HCT116 (cell line): Measurements from ENCODE around the gene COL4A1. TPM values are rescaled to one million over a fixed set of nuclear protein-coding genes. Genes with fewer than 3 reads are reported as not detected.

ENCODE experiments used
- ATAC-seq: fragments of 200-7000 bp; cut with Tn5 transposase; 2 replicates; pipeline ENCODE4 v1.9.1; 2020; ENCODE audit warnings: mild to moderate bottlenecking, moderate library complexity
- BruUV-seq: library from RNA; stranded (reverse); fragments of 400-500 nt; replicated peaks from 2 replicates; lab custom pipeline; 2021; lab: Mats Ljungman, UMichigan
- CTCF ChIA-PET: fragments of 300-600 bp; sonication (Branson Sonifier 250); formaldehyde crosslinking; loops from one replicate; lab custom pipeline; 2021; ENCODE audit warnings: antibody characterized with exemption; lab: Charles Lee
- POLR2A ChIA-PET: fragments of 300-600, 350-600 bp; sonication (Branson Sonifier 250); formaldehyde crosslinking; loops from one replicate; lab custom pipeline; 2021; ENCODE audit warnings: antibody characterized with exemption; lab: Charles Lee
- RAD21 ChIA-PET, 2 experiments: fragments of 300-600 bp; sonication (Branson Sonifier 250); formaldehyde crosslinking; loops; one replicate each; lab custom pipeline; 2023; ENCODE audit warnings: low total read pairs in 2 of 2; ENCODE audit not compliant: uncharacterized antibody in 2 of 2, unreplicated experiment in 2 of 2, low non-redundant PET in 1 of 2; lab: Charles Lee
- DNase-seq: peaks from one replicate; pipeline ENCODE4 v3.0.0-alpha.2; 2010; ENCODE audit warnings: low read depth, low spot score
- H2AFZ ChIP-seq: fragments of 200-600 bp; shearing (Covaris generic), sonication (generic); 2 replicates; pipeline ENCODE4 v1.6.1; 2017; ENCODE audit warnings: low read depth, mixed run types, mixed read lengths, antibody characterized with exemption, low read length; ENCODE audit not compliant: poor library complexity, severe bottlenecking
- H3K27ac ChIP-seq: 2 replicates; pipeline ENCODE4 v1.5.1; 2012; ENCODE audit warnings: low read depth, low read length
- H3K27me3 ChIP-seq: fragments of 200-600 bp; sonication (generic); 2 replicates; pipeline ENCODE4 v1.6.1; 2016; ENCODE audit warnings: mixed run types, low read length, mixed read lengths; ENCODE audit not compliant: insufficient read depth
- H3K36me3 ChIP-seq, 2 experiments: fragments of 200-500 bp in 1 of 2; fragments of 200-600 bp in 1 of 2; sonication (Bioruptor generic) in 1 of 2; sonication (generic) in 1 of 2; 2 replicates each; pipeline versions ENCODE4 v1.5.1 to v1.6.1; 2014 to 2016; ENCODE audit warnings: low read length in 2 of 2, inconsistent platforms in 1 of 2, mixed read lengths in 1 of 2, mixed run types in 1 of 2; ENCODE audit not compliant: insufficient read depth in 2 of 2, control insufficient read depth in 1 of 2
- H3K4me1 ChIP-seq, 2 experiments: fragments of 200-600 bp in 1 of 2; sonication (generic) in 1 of 2; 2 replicates each; pipeline versions ENCODE4 v1.5.1 to v1.6.1; 2012 to 2017; ENCODE audit warnings: low read length in 2 of 2, inconsistent platforms in 1 of 2, mild to moderate bottlenecking in 1 of 2, mixed read lengths in 1 of 2, mixed run types in 1 of 2, moderate library complexity in 1 of 2; ENCODE audit not compliant: insufficient read depth in 2 of 2, control insufficient read depth in 1 of 2
- H3K4me2 ChIP-seq: fragments of 200-600 bp; sonication (generic); 2 replicates; pipeline ENCODE4 v1.6.1; 2017; ENCODE audit warnings: mixed run types, low read length, mixed read lengths
- H3K4me3 ChIP-seq, 2 experiments: fragments of 200-600 bp in 1 of 2; sonication (generic) in 1 of 2; replicated peaks in 1 of 2; 2 replicates each; pipeline ENCODE4 v1.5.1; 2011 to 2016; ENCODE audit warnings: low read length in 2 of 2, control low read depth in 1 of 2, low read depth in 1 of 2, mild to moderate bottlenecking in 1 of 2, mixed read lengths in 1 of 2, mixed run types in 1 of 2
- H3K79me2 ChIP-seq: fragments of 200-600 bp; sonication (generic); 2 replicates; pipeline ENCODE4 v1.6.1; 2017; ENCODE audit warnings: mild to moderate bottlenecking, mixed run types, low read length, moderate library complexity, mixed read lengths; ENCODE audit not compliant: insufficient read depth
- H3K9ac ChIP-seq: fragments of 200-600 bp; sonication (generic); 2 replicates; pipeline ENCODE4 v1.6.1; 2016; ENCODE audit warnings: low read length, mixed read lengths
- H3K9me2 ChIP-seq: fragments of 200-600 bp; sonication (generic), shearing (Covaris generic); 2 replicates; pipeline ENCODE4 v1.6.1; 2017; ENCODE audit warnings: mixed run types, mild to moderate bottlenecking, moderate library complexity; ENCODE audit not compliant: insufficient read depth
- H3K9me3 ChIP-seq, 2 experiments: fragments of 200-500 bp in 1 of 2; fragments of 200-600 bp in 1 of 2; sonication (Bioruptor generic) in 1 of 2; sonication (generic) in 1 of 2; 2 replicates each; pipeline ENCODE4 v1.6.1; 2014 to 2017; ENCODE audit warnings: low read length in 2 of 2, mixed read lengths in 2 of 2, inconsistent platforms in 1 of 2, low read depth in 1 of 2, mild to moderate bottlenecking in 1 of 2, mixed run types in 1 of 2, moderate library complexity in 1 of 2; ENCODE audit not compliant: control insufficient read depth in 1 of 2, insufficient read depth in 1 of 2
- H4K20me1 ChIP-seq: fragments of 200-600 bp; sonication (generic), shearing (Covaris generic); 2 replicates; pipeline ENCODE4 v1.6.1; 2017; ENCODE audit warnings: mixed run types, mild to moderate bottlenecking, moderate library complexity; ENCODE audit not compliant: insufficient read depth
- ATF3 ChIP-seq: IDR thresholded peaks from 2 replicates; pipeline ENCODE4 v1.6.1; 2012
- CBX3 ChIP-seq: IDR thresholded peaks from 2 replicates; pipeline ENCODE4 v1.6.1; 2012; ENCODE audit warnings: low read depth
- CEBPB ChIP-seq: IDR thresholded peaks from 2 replicates; pipeline ENCODE4 v1.6.1; 2012; ENCODE audit warnings: low read depth
- CTCF ChIP-seq, 3 experiments: fragments of 200-600 bp in 1 of 3; sonication (generic) in 1 of 3; IDR thresholded peaks in 2 of 3; conservative IDR thresholded peaks in 1 of 3; 2 replicates each; pipeline ENCODE4 v1.5.1; 2012 to 2017; ENCODE audit warnings: low read depth in 2 of 3, low read length in 2 of 3, antibody characterized with exemption in 1 of 3, borderline replicate concordance in 1 of 3, control low read depth in 1 of 3, mild to moderate bottlenecking in 1 of 3, mixed read lengths in 1 of 3, mixed run types in 1 of 3, moderate library complexity in 1 of 3; ENCODE audit not compliant: insufficient read depth in 1 of 3
- ELF1 ChIP-seq: IDR thresholded peaks from 2 replicates; pipeline ENCODE4 v1.6.1; 2012; ENCODE audit warnings: low read depth, borderline replicate concordance
- EZH2 ChIP-seq: fragments of 200-600 bp; sonication (generic); IDR thresholded peaks from 2 replicates; pipeline ENCODE4 v1.6.1; 2017; ENCODE audit warnings: antibody characterized with exemption, mixed run types
- FOSL1 ChIP-seq: IDR thresholded peaks from 2 replicates; pipeline ENCODE4 v1.6.1; 2012; ENCODE audit warnings: low read depth
- JUND ChIP-seq: IDR thresholded peaks from 2 replicates; pipeline ENCODE4 v1.6.1; 2012
- MAX ChIP-seq: IDR thresholded peaks from 2 replicates; pipeline ENCODE4 v1.6.1; 2012
- POLR2AphosphoS5 ChIP-seq: IDR thresholded peaks from 2 replicates; pipeline ENCODE4 v1.6.1; 2011; ENCODE audit warnings: mild to moderate bottlenecking, low read depth, low read length, moderate library complexity
- RAD21 ChIP-seq: IDR thresholded peaks from 2 replicates; pipeline ENCODE4 v1.6.1; 2012; ENCODE audit warnings: low read depth, mild to moderate bottlenecking
- SP1 ChIP-seq: IDR thresholded peaks from 2 replicates; pipeline ENCODE4 v1.6.1; 2012; ENCODE audit warnings: low read depth
- SRF ChIP-seq: IDR thresholded peaks from 2 replicates; pipeline ENCODE4 v1.6.1; 2012; ENCODE audit warnings: low read depth
- TCF7L2 ChIP-seq: IDR thresholded peaks from 2 replicates; pipeline ENCODE4 v1.7.0; 2011; ENCODE audit warnings: borderline replicate concordance, inconsistent platforms; ENCODE audit not compliant: insufficient read depth, insufficient read length; ENCODE audit errors: extremely low read depth
- YY1 ChIP-seq: IDR thresholded peaks from 2 replicates; pipeline ENCODE4 v1.6.1; 2011; ENCODE audit warnings: low read length, low read depth, moderate library complexity, mild to moderate bottlenecking; ENCODE audit not compliant: insufficient replicate concordance; ENCODE audit errors: extremely low read depth
- ZFX ChIP-seq: fragments of 450-650 bp; IDR thresholded peaks from 2 replicates; pipeline ENCODE4 v1.6.1; 2017
- ZNF274 ChIP-seq: fragments of 200-500 bp; sonication (Bioruptor generic); IDR thresholded peaks from 2 replicates; pipeline ENCODE4 v1.6.1; 2014; ENCODE audit warnings: mild to moderate bottlenecking, low read depth, low read length, inconsistent platforms
- intact Hi-C: fragments of 100-400 bp; cut with micrococcal nuclease; formaldehyde crosslinking; loops from 2 replicates; pipeline ENCODE4 v1.10.0; 2022
- total RNA-seq: library from RNA; stranded (reverse); gene quantifications from one replicate; pipeline ENCODE4 v1.2.1, GENCODE V29; 2021; ENCODE audit not compliant: unreplicated experiment
- TF ChIP-seq, protein P1 (sequence below): IDR thresholded peaks from 2 replicates; pipeline ENCODE4 v1.6.1; 2012; ENCODE audit warnings: low read depth
- TF ChIP-seq, protein P2 (sequence below): IDR thresholded peaks from 2 replicates; pipeline ENCODE4 v1.6.1; 2011; ENCODE audit warnings: mild to moderate bottlenecking, low read length, moderate library complexity; ENCODE audit not compliant: insufficient replicate concordance; ENCODE audit errors: extremely low read depth

Gene COL4A1
- total RNA-seq, 1 experiment from 2014 or later, result 0.57 TPM

DNA sequence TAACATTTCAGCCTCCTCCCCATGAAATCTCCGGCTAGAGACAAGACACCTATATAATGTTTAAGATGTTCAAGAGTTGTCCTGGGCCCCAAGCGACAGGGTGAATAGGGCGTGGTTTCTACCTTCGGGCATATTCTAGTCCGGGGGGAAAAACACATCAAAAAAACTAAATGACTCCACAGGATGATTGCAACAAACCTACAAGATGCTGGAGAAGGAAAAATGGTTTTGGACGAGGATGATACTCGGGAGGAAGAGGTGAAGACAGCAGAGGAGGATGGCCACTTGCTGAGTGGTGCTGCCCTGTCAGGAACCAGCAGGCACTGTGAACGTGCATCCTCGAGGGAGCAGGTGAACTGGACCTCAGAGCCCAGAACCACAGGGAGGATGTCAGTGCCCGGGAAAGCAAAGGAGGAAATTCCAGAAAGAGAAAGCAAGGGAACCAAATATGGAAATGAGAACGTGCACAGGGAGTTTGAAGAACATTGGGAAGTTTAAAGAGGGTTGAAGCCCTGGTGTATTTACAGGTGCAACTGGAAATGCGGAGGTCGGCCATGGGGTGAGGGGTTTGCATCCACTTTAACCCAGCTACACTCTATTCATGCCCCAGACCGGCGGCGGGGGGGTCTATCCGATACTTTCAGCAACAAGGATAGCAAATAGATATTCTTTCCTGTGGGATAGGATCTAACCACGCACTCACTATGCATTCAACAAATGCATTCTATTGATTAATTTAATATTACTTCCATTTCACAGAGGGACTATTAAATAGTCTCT lies 50.6 kb downstream of the COL4A1 start:
- ChIA-PET CTCF (no interaction called here), POLR2A (no interaction called here), RAD21 (no interaction called here)
- BruUV-seq, result no TSS peak
- no peak for DNase-seq
- Histone ChIP-seq H3K79me2 (no peaks in the 10 kb centered on the region), H3K4me3 (no peak overlapping the region), H3K4me2 (peak overlapping the region; percentile 25; the same call in 1 of the 2 replicates), H4K20me1 (no peaks in the 10 kb centered on the region), H3K27ac (no peak overlapping the region), H3K9me3 (no peaks in the 10 kb centered on the region), H2AFZ (peak overlapping the region; percentile 61), H3K36me3 (no peaks in the 10 kb centered on the region), H3K9me2 (no peaks in the 10 kb centered on the region), H3K27me3 (no peaks in the 10 kb centered on the region), H3K4me1 (peaks cover 0 to 7% of the 10 kb centered on the region in 2 experiments; a peak in 2 of 4 replicates), H3K9ac (no peak overlapping the region)
- no peak for ATAC-seq
- intact Hi-C loops, result no loop called here
- TF ChIP-seq SRF, result no peak
- TF ChIP-seq SP1, result no peak
- no peak for TF ChIP-seq JUND
- no peak for TF ChIP-seq MAX
- no peak for TF ChIP-seq CBX3
- no peak for TF ChIP-seq TCF7L2
- TF ChIP-seq, protein P1, sequence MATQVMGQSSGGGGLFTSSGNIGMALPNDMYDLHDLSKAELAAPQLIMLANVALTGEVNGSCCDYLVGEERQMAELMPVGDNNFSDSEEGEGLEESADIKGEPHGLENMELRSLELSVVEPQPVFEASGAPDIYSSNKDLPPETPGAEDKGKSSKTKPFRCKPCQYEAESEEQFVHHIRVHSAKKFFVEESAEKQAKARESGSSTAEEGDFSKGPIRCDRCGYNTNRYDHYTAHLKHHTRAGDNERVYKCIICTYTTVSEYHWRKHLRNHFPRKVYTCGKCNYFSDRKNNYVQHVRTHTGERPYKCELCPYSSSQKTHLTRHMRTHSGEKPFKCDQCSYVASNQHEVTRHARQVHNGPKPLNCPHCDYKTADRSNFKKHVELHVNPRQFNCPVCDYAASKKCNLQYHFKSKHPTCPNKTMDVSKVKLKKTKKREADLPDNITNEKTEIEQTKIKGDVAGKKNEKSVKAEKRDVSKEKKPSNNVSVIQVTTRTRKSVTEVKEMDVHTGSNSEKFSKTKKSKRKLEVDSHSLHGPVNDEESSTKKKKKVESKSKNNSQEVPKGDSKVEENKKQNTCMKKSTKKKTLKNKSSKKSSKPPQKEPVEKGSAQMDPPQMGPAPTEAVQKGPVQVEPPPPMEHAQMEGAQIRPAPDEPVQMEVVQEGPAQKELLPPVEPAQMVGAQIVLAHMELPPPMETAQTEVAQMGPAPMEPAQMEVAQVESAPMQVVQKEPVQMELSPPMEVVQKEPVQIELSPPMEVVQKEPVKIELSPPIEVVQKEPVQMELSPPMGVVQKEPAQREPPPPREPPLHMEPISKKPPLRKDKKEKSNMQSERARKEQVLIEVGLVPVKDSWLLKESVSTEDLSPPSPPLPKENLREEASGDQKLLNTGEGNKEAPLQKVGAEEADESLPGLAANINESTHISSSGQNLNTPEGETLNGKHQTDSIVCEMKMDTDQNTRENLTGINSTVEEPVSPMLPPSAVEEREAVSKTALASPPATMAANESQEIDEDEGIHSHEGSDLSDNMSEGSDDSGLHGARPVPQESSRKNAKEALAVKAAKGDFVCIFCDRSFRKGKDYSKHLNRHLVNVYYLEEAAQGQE, result no peak
- TF ChIP-seq CTCF (IDR thresholded peaks at IDR 0.05 in 2 of 3, conservative IDR thresholded peaks at IDR 0.05 in 1 of 3; ENCODE audit: borderline replicate concordance in 1 of 3, insufficient read depth in 1 of 3, low read depth in 2 of 3, low read length in 2 of 3), result no peak
- TF ChIP-seq ATF3, result no peak
- TF ChIP-seq RAD21, result no peak
- no peak for TF ChIP-seq POLR2AphosphoS5
- TF ChIP-seq ELF1, result no peak
- TF ChIP-seq ZFX, result no peak
- TF ChIP-seq FOSL1, result no peak
- TF ChIP-seq, protein P2, sequence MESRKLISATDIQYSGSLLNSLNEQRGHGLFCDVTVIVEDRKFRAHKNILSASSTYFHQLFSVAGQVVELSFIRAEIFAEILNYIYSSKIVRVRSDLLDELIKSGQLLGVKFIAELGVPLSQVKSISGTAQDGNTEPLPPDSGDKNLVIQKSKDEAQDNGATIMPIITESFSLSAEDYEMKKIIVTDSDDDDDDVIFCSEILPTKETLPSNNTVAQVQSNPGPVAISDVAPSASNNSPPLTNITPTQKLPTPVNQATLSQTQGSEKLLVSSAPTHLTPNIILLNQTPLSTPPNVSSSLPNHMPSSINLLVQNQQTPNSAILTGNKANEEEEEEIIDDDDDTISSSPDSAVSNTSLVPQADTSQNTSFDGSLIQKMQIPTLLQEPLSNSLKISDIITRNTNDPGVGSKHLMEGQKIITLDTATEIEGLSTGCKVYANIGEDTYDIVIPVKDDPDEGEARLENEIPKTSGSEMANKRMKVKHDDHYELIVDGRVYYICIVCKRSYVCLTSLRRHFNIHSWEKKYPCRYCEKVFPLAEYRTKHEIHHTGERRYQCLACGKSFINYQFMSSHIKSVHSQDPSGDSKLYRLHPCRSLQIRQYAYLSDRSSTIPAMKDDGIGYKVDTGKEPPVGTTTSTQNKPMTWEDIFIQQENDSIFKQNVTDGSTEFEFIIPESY, result no peak
- no peak for TF ChIP-seq EZH2
- TF ChIP-seq CEBPB, result no peak
- no peak for TF ChIP-seq ZNF274
- no peak for TF ChIP-seq YY1
